Retinal pigment epithelial cell (primary cell): Measurements from ENCODE around the gene ARAP2.

ENCODE experiments used
- DNase-seq: peaks from one replicate; pipeline ENCODE4 v3.0.0-alpha.2; 2010; ENCODE audit warnings: low read depth
- H3K4me3 ChIP-seq: 2 replicates; pipeline ENCODE4 v1.5.1; 2011; ENCODE audit warnings: mild to moderate bottlenecking, low read length, control low read depth, moderate library complexity
- CTCF ChIP-seq: conservative IDR thresholded peaks from 2 replicates; pipeline ENCODE4 v1.5.1; 2011; ENCODE audit warnings: low read depth, low read length, control low read depth, inconsistent platforms

The ARAP2 gene

GRCh38 chr4:36277533-36277932 lies 33.2 kb upstream of the ARAP2 start:
- TF ChIP-seq CTCF, result no peak
- no peak for DNase-seq
- H3K4me3 ChIP-seq, result no peak overlapping the region

- no peak for TF ChIP-seq CTCF
Observed at GRCh38 chr4:36274158-36274557, 29.8 kb upstream of the ARAP2 start.

GRCh38 chr4:36273276-36273675 lies 29.0 kb upstream of the ARAP2 start:
- DNase-seq, result no peak
- H3K4me3 ChIP-seq, result no peak overlapping the region
- TF ChIP-seq CTCF, result no peak

More at GRCh38 chr4:36274158-36274557, 29.8 kb upstream of the ARAP2 start:
- no peak overlapping the region for H3K4me3 ChIP-seq
- DNase-seq, result no peak

GRCh38 chr4:36269533-36270173 lies 25.3 kb upstream of the ARAP2 start:
- DNase-seq, result no peak
- H3K4me3 ChIP-seq, result no peak overlapping the region
- no peak for TF ChIP-seq CTCF

- no peak for TF ChIP-seq CTCF
- no peak overlapping the region for H3K4me3 ChIP-seq
- DNase-seq, result no peak
Observed at GRCh38 chr4:36269101-36269500, 24.8 kb upstream of the ARAP2 start.

GRCh38 chr4:36267486-36268268 lies 23.4 kb upstream of the ARAP2 start:
- DNase-seq, result no peak
- TF ChIP-seq CTCF, result no peak
- no peak overlapping the region for H3K4me3 ChIP-seq
